ENCODE data around the gene MIOS. TPM values are rescaled to one million over a fixed set of nuclear protein-coding genes. Genes with fewer than 3 reads are reported as not detected.

Gene MIOS
- polyA plus RNA-seq, 3 donors = 18.3 to 32.6 (median 20.2) TPM

- Mint-ChIP-seq H3K27ac (no peak overlapping the region), H3K4me1 (no peaks in the 10 kb centered on the region), H3K27me3 (ENCODE audit: low read depth in 3 of 3) (peaks cover 0 to 2% (median 0%) of the 10 kb centered on the region in 3 donors), H3K36me3 (no peaks in the 10 kb centered on the region), H3K9me3 (no peaks in the 10 kb centered on the region), H3K4me3 (no peak overlapping the region)
- H3K27ac ChIP-seq (ENCODE audit: low read depth in 1 of 2, low read length in 2 of 2) = no peak overlapping the region
- no peak overlapping the region for H3K9ac ChIP-seq (ENCODE audit: insufficient read depth, low read length, poor library complexity, severe bottlenecking)
- whole genome bisulfite sequencing (ENCODE audit: insufficient coverage) = no CpG with 5 or more reads among the region's 3 CpGs
- TF ChIP-seq CTCF (IDR thresholded peaks at IDR 0.05) = no peak
- no peak for DNase-seq
- H3K9me3 ChIP-seq (replicated peaks in 1 of 2; ENCODE audit: control insufficient read depth in 1 of 2, insufficient read depth in 1 of 2, low read length in 2 of 2) = no peaks in the 10 kb centered on the region
- no peaks in the 10 kb centered on the region for H3K79me2 ChIP-seq (ENCODE audit: insufficient read depth, low read length)
- intact Hi-C loops (cut with micrococcal nuclease) = no loop called here
- H3K4me1 ChIP-seq (ENCODE audit: control insufficient read depth in 1 of 2, insufficient read depth in 2 of 2, low read length in 2 of 2) = no peaks in the 10 kb centered on the region
- H3K4me3 ChIP-seq (replicated peaks in 1 of 3; ENCODE audit: low read depth in 2 of 3, low read length in 3 of 3) = no peak overlapping the region
- H3K4me2 ChIP-seq (replicated peaks; ENCODE audit: extremely low read depth, low read length, poor library complexity, severe bottlenecking) = no peak overlapping the region
- H2AFZ ChIP-seq (ENCODE audit: insufficient read depth, low read depth, low read length, poor library complexity, severe bottlenecking) = no peak overlapping the region
- no peaks in the 10 kb centered on the region for H3K36me3 ChIP-seq (replicated peaks in 1 of 2; ENCODE audit: control insufficient read depth in 1 of 2, insufficient read depth in 2 of 2, low read length in 2 of 2)
- H4K20me1 ChIP-seq (ENCODE audit: insufficient read depth, low read length) = no peaks in the 10 kb centered on the region
- H3K27me3 ChIP-seq (ENCODE audit: control insufficient read depth in 2 of 2, insufficient read depth in 2 of 2, low read length in 2 of 2) = no peaks in the 10 kb centered on the region
Measured at GRCh38 chr7:7550663-7551062, 16.0 kb upstream of the MIOS start.

GRCh38 chr7:7552199-7552598 lies 14.5 kb upstream of the MIOS start:
- Histone ChIP-seq H3K36me3 (replicated peaks in 1 of 2; ENCODE audit: control insufficient read depth in 1 of 2, insufficient read depth in 2 of 2, low read length in 2 of 2) (no peaks in the 10 kb centered on the region), H3K4me3 (replicated peaks in 1 of 3; ENCODE audit: low read depth in 2 of 3, low read length in 3 of 3) (no peak overlapping the region), H4K20me1 (ENCODE audit: insufficient read depth, low read length) (no peaks in the 10 kb centered on the region), H3K27me3 (ENCODE audit: control insufficient read depth in 2 of 2, insufficient read depth in 2 of 2, low read length in 2 of 2) (no peaks in the 10 kb centered on the region), H3K9ac (ENCODE audit: insufficient read depth, low read length, poor library complexity, severe bottlenecking) (no peak overlapping the region), H3K4me2 (replicated peaks; ENCODE audit: extremely low read depth, low read length, poor library complexity, severe bottlenecking) (no peak overlapping the region), H3K9me3 (replicated peaks in 1 of 2; ENCODE audit: control insufficient read depth in 1 of 2, insufficient read depth in 1 of 2, low read length in 2 of 2) (no peaks in the 10 kb centered on the region), H3K4me1 (ENCODE audit: control insufficient read depth in 1 of 2, insufficient read depth in 2 of 2, low read length in 2 of 2) (no peaks in the 10 kb centered on the region), H2AFZ (ENCODE audit: insufficient read depth, low read depth, low read length, poor library complexity, severe bottlenecking) (no peak overlapping the region), H3K27ac (ENCODE audit: low read depth in 1 of 2, low read length in 2 of 2) (no peak overlapping the region), H3K79me2 (ENCODE audit: insufficient read depth, low read length) (no peaks in the 10 kb centered on the region)
- H3K4me1 Mint-ChIP-seq = no peaks in the 10 kb centered on the region
- intact Hi-C loops (cut with micrococcal nuclease) = no loop called here
- no peaks in the 10 kb centered on the region for H3K36me3 Mint-ChIP-seq
- no CpG with 5 or more reads among the region's 2 CpGs for WGBS (ENCODE audit: insufficient coverage)
- no peak for TF ChIP-seq CTCF (IDR thresholded peaks at IDR 0.05)
- no peak overlapping the region for H3K27ac Mint-ChIP-seq
- peaks cover 0 to 2% (median 0%) of the 10 kb centered on the region in 3 donors for H3K27me3 Mint-ChIP-seq (ENCODE audit: low read depth in 3 of 3)
- H3K4me3 Mint-ChIP-seq = no peak overlapping the region
- DNase-seq = no peak
- peaks cover 0 to 4% (median 0%) of the 10 kb centered on the region in 7 donors for H3K9me3 Mint-ChIP-seq
